ENCODE measurements around the gene LRP2. TPM values are rescaled to one million over a fixed set of nuclear protein-coding genes. Genes with fewer than 3 reads are reported as not detected.

Gene LRP2
- total and polyA plus RNA-seq, 2 of the 8 experiments (the other 6 are each of a cell fraction or from before 2014, with no cell fraction given): 2.0 to 2.9 TPM

GRCh38 chr2:169240405-169240804, 121.9 kb downstream of the LRP2 start:
- CTCF ChIA-PET (ENCODE audit: partially characterized antibody): no interaction called here
- no peak overlapping the region for H2BK5ac ChIP-seq (ENCODE audit: low read depth, low read length)
- H3K27me3 ChIP-seq (replicated peaks in 1 of 4; ENCODE audit: control insufficient read depth in 3 of 4, extremely low read depth in 1 of 4, insufficient read depth in 3 of 4, low read length in 3 of 4): no peaks in the 10 kb centered on the region
- H4K91ac ChIP-seq (replicated peaks; ENCODE audit: insufficient read length, low read length): no peak overlapping the region
- H2AFZ ChIP-seq (ENCODE audit: low read length): no peak overlapping the region
- H3K9ac ChIP-seq (replicated peaks in 1 of 4; ENCODE audit: extremely low read depth in 1 of 4, low read depth in 3 of 4, low read length in 3 of 4): no peak overlapping the region
- no peak overlapping the region for H3K14ac ChIP-seq (ENCODE audit: insufficient read length)
- no peak overlapping the region for H4K8ac ChIP-seq (ENCODE audit: extremely low read depth, insufficient read depth, low read length)
- H2AK5ac ChIP-seq (ENCODE audit: low read depth, low read length): no peak overlapping the region
- peaks cover 0 to 2% of the 10 kb centered on the region in 2 experiments for H4K20me1 ChIP-seq (replicated peaks in 1 of 2; ENCODE audit: control insufficient read depth in 1 of 2, insufficient read depth in 2 of 2, low read length in 2 of 2)
- no peak overlapping the region for H2BK15ac ChIP-seq (ENCODE audit: low read length)
- no peak overlapping the region for H2BK120ac ChIP-seq (replicated peaks; ENCODE audit: low read depth, low read length)
- H3K36me3 ChIP-seq (ENCODE audit: control insufficient read depth in 2 of 4, insufficient read depth in 4 of 4, low read length in 3 of 4): no peaks in the 10 kb centered on the region
- no peaks in the 10 kb centered on the region for H3K23me2 ChIP-seq (ENCODE audit: low read depth, low read length)
- 80% methylated on average over 1 of the region's 1 CpG; no CpG with 5 or more reads in 1 of the 2 experiments for WGBS, 2 experiments (ENCODE audit: extremely low coverage in 1 of 2, insufficient coverage in 1 of 2, insufficient read length in 1 of 2, insufficient replicate concordance in 2 of 2, low coverage in 1 of 2, low lambda C conversion rate in 2 of 2, missing lambda C conversion rate in 1 of 2)
- H3K4me3 ChIP-seq (ENCODE audit: extremely low read depth in 1 of 4, insufficient read depth in 2 of 4, low read depth in 3 of 4, low read length in 4 of 4): no peak overlapping the region
- H3K56ac ChIP-seq (replicated peaks; ENCODE audit: insufficient read length, low read depth, low read length): no peak overlapping the region
- no peak overlapping the region for H2BK12ac ChIP-seq (ENCODE audit: low read depth, low read length)
- no peak overlapping the region for H3K27ac ChIP-seq (ENCODE audit: low read depth, low read length)
- H3K18ac ChIP-seq (ENCODE audit: extremely low read depth, low read length): no peak overlapping the region
- H2BK20ac ChIP-seq (ENCODE audit: low read length): no peak overlapping the region
- H3K79me2 ChIP-seq (ENCODE audit: control insufficient read depth in 1 of 2, insufficient read depth in 2 of 2, low read length in 2 of 2): no peaks in the 10 kb centered on the region
- H3K23ac ChIP-seq (ENCODE audit: insufficient read length): no peak overlapping the region
- H4K5ac ChIP-seq (ENCODE audit: insufficient read length, low read depth, low read length): no peak overlapping the region
- no peaks in the 10 kb centered on the region for H3K9me3 ChIP-seq (ENCODE audit: insufficient read depth in 2 of 2, low read depth in 1 of 2, low read length in 1 of 2)
- no peaks in the 10 kb centered on the region for H3K4me1 ChIP-seq (replicated peaks in 1 of 4; ENCODE audit: control insufficient read depth in 3 of 4, insufficient read depth in 4 of 4, low read length in 3 of 4)
- POLR2A ChIA-PET (ENCODE audit: partially characterized antibody): no interaction called here
- no peaks in the 10 kb centered on the region for H3K79me1 ChIP-seq (ENCODE audit: low read depth, low read length)
- no peak for FAIRE-seq
- H3K4ac ChIP-seq (replicated peaks; ENCODE audit: insufficient read length, low read depth, low read length): no peak overlapping the region
- no peak for TF ChIP-seq SIN3A (conservative IDR thresholded peaks at IDR 0.05 in 1 of 2, IDR thresholded peaks at IDR 0.05 in 1 of 2; ENCODE audit: low read depth in 1 of 2, low read length in 2 of 2)
- TF ChIP-seq KDM4A (IDR thresholded peaks at IDR 0.05; ENCODE audit: low read depth, low read length, severe bottlenecking): no peak
- DNase-seq (ENCODE audit: low read depth in 1 of 2, low spot score in 2 of 2): no peak
- no peak overlapping the region for H3K4me2 ChIP-seq (ENCODE audit: insufficient read depth in 1 of 2, low read depth in 2 of 2, low read length in 2 of 2)

Measured in H1 (cell line).